Ovary (tissue), 9 donors: Measurements from ENCODE around the gene ABCA6. TPM values are rescaled to one million over a fixed set of nuclear protein-coding genes. Genes with fewer than 3 reads are reported as not detected.

ENCODE experiments used
- DNase-seq, 5 donors: peaks; one replicate each; pipeline ENCODE4 v3.0.0-alpha.2; 2019 to 2020
- H3K27ac ChIP-seq, 2 donors: fragments of 200-600 bp; one replicate each; pipeline versions ENCODE4 v1.5.1 to v1.8.0; 2019 to 2022
- H3K27me3 ChIP-seq: fragments of 200-600 bp; one replicate; pipeline ENCODE4 v1.8.0; 2022
- H3K36me3 ChIP-seq: fragments of 200-600 bp; sonication (generic); one replicate; pipeline ENCODE4 v1.5.1; 2019
- H3K4me1 ChIP-seq: one replicate; pipeline ENCODE4 v1.8.1; 2013; ENCODE audit warnings: mild to moderate bottlenecking, moderate library complexity; ENCODE audit not compliant: insufficient read depth
- H3K4me3 ChIP-seq: fragments of 200-600 bp; sonication (generic); one replicate; pipeline ENCODE4 v1.5.1; 2017
- H3K9me3 ChIP-seq, 2 donors: fragments of 200-600 bp in 1 of 2; sonication (generic) in 1 of 2; one replicate each; pipeline versions ENCODE4 v1.5.1 to v1.8.1; 2013 to 2019; ENCODE audit warnings: mild to moderate bottlenecking in 1 of 2, moderate library complexity in 1 of 2
- CTCF ChIP-seq, 3 donors: fragments of 450-650 bp in 2 of 3; fragments of 200-600 bp in 1 of 3; IDR thresholded peaks; one replicate each; pipeline versions ENCODE4 v1.5.1 to v1.8.0; 2016 to 2022; ENCODE audit warnings: antibody characterized with exemption in 3 of 3, mild to moderate bottlenecking in 1 of 3
- EP300 ChIP-seq: sonication (generic); formaldehyde crosslinking; IDR thresholded peaks from one replicate; pipeline ENCODE4 v1.6.1; 2017; ENCODE audit warnings: antibody characterized with exemption
- POLR2A ChIP-seq: fragments of 450-650 bp; IDR thresholded peaks from one replicate; pipeline ENCODE4 v1.6.1; 2017; ENCODE audit warnings: antibody characterized with exemption, mild to moderate bottlenecking, moderate library complexity
- WGBS, 3 donors: extraction: QIAGEN DNeasy Blood & Tissue Kit in 1 of 3; methylation state at CpG; one replicate each; pipeline versions ENCODE4 v1.1.5 to v1.1.7; 2013 to 2017; 5-methylcytosine and 5-hydroxymethylcytosine counted together
- intact Hi-C, 4 donors: fragments of 100-400 bp; cut with DNase I; formaldehyde crosslinking; loops; one replicate each; pipeline versions ENCODE4 v1.11.0 to v1.15.1; 2022 to 2023
- polyA plus RNA-seq, 2 donors: library from polyadenylated mRNA; stranded (reverse); fragments of 200-250 nt in 1 of 2; fragments of 350-450 nt in 1 of 2; fragmentation: Illumina TruSeq in 1 of 2; extraction: RNeasy Lipid Tissue Mini Kit (QIAGEN cat#74804) in 1 of 2; gene quantifications; one replicate each; pipeline ENCODE4 v1.2.3, GENCODE V29; 2013 to 2014
- total RNA-seq, 7 donors: library from RNA; depleted of rRNA in 2 of 7; stranded (reverse); fragments of >200 nt in 2 of 7; fragmentation: NEBNext Ultra II Directional in 3 of 7; extraction: Animal tissue kit (Norgen Biotek cat#: 25700) in 3 of 7; gene quantifications; one replicate each; pipeline versions ENCODE4 v1.1.0 to v1.2.4, GENCODE V29; 2016 to 2023
- donor health status: DM: no; HTN: no; CAD: no; lungs with moderate emphysema.
- donor health status: DM: no; HTN: no; CAD: no.
- donor health status: Bipolar disorder and iron deficiency.
- donor health status: DM: yes; HTN: yes; CAD: no.
- donor health status: DM: no; HTN: no; CAD: no.
- donor health status: DM: yes; HTN: yes; CAD: no.

Gene ABCA6
- total and polyA plus RNA-seq, 9 donors, result 27.9 to 249 (median 38.1) TPM

GRCh38 chr17:69164206-69164605 is 22.5 kb upstream of the ABCA6 start:
- H3K4me1 ChIP-seq, result no peaks in the 10 kb centered on the region
- no peaks in the 10 kb centered on the region for H3K36me3 ChIP-seq
- intact Hi-C loops, result no loop called here
- no peak for DNase-seq
- no peak overlapping the region for H3K27ac ChIP-seq
- no peaks in the 10 kb centered on the region for H3K9me3 ChIP-seq
- no peaks in the 10 kb centered on the region for H3K27me3 ChIP-seq
- H3K4me3 ChIP-seq, result no peak overlapping the region
- TF ChIP-seq CTCF (IDR thresholded peaks at IDR 0.05) (no peak), POLR2A (no peak), EP300 (no peak)

- Histone ChIP-seq H3K27me3 (no peaks in the 10 kb centered on the region), H3K4me1 (no peaks in the 10 kb centered on the region), H3K27ac (no peak overlapping the region), H3K4me3 (no peak overlapping the region), H3K9me3 (no peaks in the 10 kb centered on the region), H3K36me3 (no peaks in the 10 kb centered on the region)
- TF ChIP-seq POLR2A, result no peak
- no peak for TF ChIP-seq CTCF (IDR thresholded peaks at IDR 0.05)
- no peak for TF ChIP-seq EP300
- intact Hi-C loops, result loop anchor here in 1 of 4 donors (10.0 kb wide), 1 partner anchor 55 kb away; no protein-coding TSS in a partner anchor
- no peak for DNase-seq
These were observed 17.7 kb upstream of the ABCA6 start for GRCh38 chr17:69159418-69159817.

- peaks cover 4% of the 10 kb centered on the region for H3K4me1 ChIP-seq
- no peak for DNase-seq
- no peak overlapping the region for H3K4me3 ChIP-seq
- WGBS, 3 donors, result 92 to 100% (median 98%) methylated on average over 2 of the region's 2 CpGs
- no peak overlapping the region for H3K27ac ChIP-seq
- H3K9me3 ChIP-seq, result no peaks in the 10 kb centered on the region
- TF ChIP-seq POLR2A (no peak), CTCF (IDR thresholded peaks at IDR 0.05) (no peak), EP300 (no peak)
- H3K27me3 ChIP-seq, result no peaks in the 10 kb centered on the region
- no peaks in the 10 kb centered on the region for H3K36me3 ChIP-seq
- intact Hi-C loops, result loop anchor here in 1 of 4 donors (10.0 kb wide), 1 partner anchor 61 kb away; no protein-coding TSS in a partner anchor
These were observed 12.6 kb upstream of the ABCA6 start for GRCh38 chr17:69154267-69154666.

GRCh38 chr17:69150333-69150732 is 8.6 kb upstream of the ABCA6 start:
- Histone ChIP-seq H3K27ac (peak overlapping the region in 1 of 2 donors; percentile 36), H3K27me3 (no peaks in the 10 kb centered on the region), H3K4me3 (no peak overlapping the region), H3K9me3 (no peaks in the 10 kb centered on the region), H3K36me3 (no peaks in the 10 kb centered on the region), H3K4me1 (peaks cover 4% of the 10 kb centered on the region)
- DNase-seq, result no peak
- intact Hi-C loops, result loop anchor here in 1 of 4 donors (10.0 kb wide), 1 partner anchor 64 kb away; no protein-coding TSS in a partner anchor
- TF ChIP-seq CTCF (IDR thresholded peaks at IDR 0.05), result no peak
- TF ChIP-seq POLR2A, result no peak
- TF ChIP-seq EP300, result no peak
- WGBS, 3 donors, result 21 to 51% (median 47%) methylated on average over 1 of the region's 1 CpG
